ENCODE measurements around the gene SCAPER. TPM values are rescaled to one million over a fixed set of nuclear protein-coding genes. Genes with fewer than 3 reads are reported as not detected.

SCAPER gene
- total RNA-seq, 1 experiment from 2014 or later, result 14.7 TPM

- intact Hi-C loops (cut with micrococcal nuclease), result no loop called here
- Histone ChIP-seq H3K36me3 (ENCODE audit: control insufficient read depth in 1 of 2, insufficient read depth in 2 of 2, low read length in 2 of 2) (no peaks in the 10 kb centered on the region), H3K9me3 (ENCODE audit: control insufficient read depth in 1 of 2, insufficient read depth in 1 of 2, low read depth in 1 of 2, low read length in 2 of 2) (no peaks in the 10 kb centered on the region), H3K79me2 (ENCODE audit: insufficient read depth, low read length) (no peaks in the 10 kb centered on the region), H3K27me3 (ENCODE audit: insufficient read depth, low read length) (no peaks in the 10 kb centered on the region), H3K4me2 (ENCODE audit: low read length) (no peak overlapping the region), H3K4me1 (ENCODE audit: control insufficient read depth in 1 of 2, insufficient read depth in 2 of 2, low read length in 2 of 2) (peaks cover 0 to 4% of the 10 kb centered on the region in 2 experiments; a peak in 3 of 4 replicates), H4K20me1 (ENCODE audit: insufficient read depth) (no peaks in the 10 kb centered on the region), H3K9ac (ENCODE audit: low read length) (no peak overlapping the region), H3K4me3 (replicated peaks in 1 of 2; ENCODE audit: low read depth in 1 of 2, low read length in 2 of 2) (no peak overlapping the region), H2AFZ (ENCODE audit: low read depth, low read length, poor library complexity, severe bottlenecking) (no peak overlapping the region), H3K27ac (ENCODE audit: low read depth, low read length) (no peak overlapping the region), H3K9me2 (ENCODE audit: insufficient read depth) (no peaks in the 10 kb centered on the region)
- BruUV-seq (replicated peaks), result no TSS peak
- CTCF ChIA-PET, result no interaction called here
- TF ChIP-seq, protein P1, sequence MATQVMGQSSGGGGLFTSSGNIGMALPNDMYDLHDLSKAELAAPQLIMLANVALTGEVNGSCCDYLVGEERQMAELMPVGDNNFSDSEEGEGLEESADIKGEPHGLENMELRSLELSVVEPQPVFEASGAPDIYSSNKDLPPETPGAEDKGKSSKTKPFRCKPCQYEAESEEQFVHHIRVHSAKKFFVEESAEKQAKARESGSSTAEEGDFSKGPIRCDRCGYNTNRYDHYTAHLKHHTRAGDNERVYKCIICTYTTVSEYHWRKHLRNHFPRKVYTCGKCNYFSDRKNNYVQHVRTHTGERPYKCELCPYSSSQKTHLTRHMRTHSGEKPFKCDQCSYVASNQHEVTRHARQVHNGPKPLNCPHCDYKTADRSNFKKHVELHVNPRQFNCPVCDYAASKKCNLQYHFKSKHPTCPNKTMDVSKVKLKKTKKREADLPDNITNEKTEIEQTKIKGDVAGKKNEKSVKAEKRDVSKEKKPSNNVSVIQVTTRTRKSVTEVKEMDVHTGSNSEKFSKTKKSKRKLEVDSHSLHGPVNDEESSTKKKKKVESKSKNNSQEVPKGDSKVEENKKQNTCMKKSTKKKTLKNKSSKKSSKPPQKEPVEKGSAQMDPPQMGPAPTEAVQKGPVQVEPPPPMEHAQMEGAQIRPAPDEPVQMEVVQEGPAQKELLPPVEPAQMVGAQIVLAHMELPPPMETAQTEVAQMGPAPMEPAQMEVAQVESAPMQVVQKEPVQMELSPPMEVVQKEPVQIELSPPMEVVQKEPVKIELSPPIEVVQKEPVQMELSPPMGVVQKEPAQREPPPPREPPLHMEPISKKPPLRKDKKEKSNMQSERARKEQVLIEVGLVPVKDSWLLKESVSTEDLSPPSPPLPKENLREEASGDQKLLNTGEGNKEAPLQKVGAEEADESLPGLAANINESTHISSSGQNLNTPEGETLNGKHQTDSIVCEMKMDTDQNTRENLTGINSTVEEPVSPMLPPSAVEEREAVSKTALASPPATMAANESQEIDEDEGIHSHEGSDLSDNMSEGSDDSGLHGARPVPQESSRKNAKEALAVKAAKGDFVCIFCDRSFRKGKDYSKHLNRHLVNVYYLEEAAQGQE (IDR thresholded peaks at IDR 0.05; ENCODE audit: low read depth), result no peak
- TF ChIP-seq FOSL1 (IDR thresholded peaks at IDR 0.05; ENCODE audit: low read depth), result no peak
- no peak for TF ChIP-seq EZH2phosphoT487 (IDR thresholded peaks at IDR 0.05; ENCODE audit: borderline replicate concordance)
- no peak for TF ChIP-seq EZH2 (IDR thresholded peaks at IDR 0.05)
- TF ChIP-seq JUND (IDR thresholded peaks at IDR 0.05), result no peak
- no peak for TF ChIP-seq CBX3 (IDR thresholded peaks at IDR 0.05; ENCODE audit: low read depth)
- no peak for TF ChIP-seq CEBPB (IDR thresholded peaks at IDR 0.05; ENCODE audit: low read depth)
- TF ChIP-seq TCF7L2 (IDR thresholded peaks at IDR 0.05; ENCODE audit: borderline replicate concordance, extremely low read depth, insufficient read depth, insufficient read length), result no peak
- TF ChIP-seq ELF1 (IDR thresholded peaks at IDR 0.05; ENCODE audit: borderline replicate concordance, low read depth), result no peak
- no peak for TF ChIP-seq RAD21 (IDR thresholded peaks at IDR 0.05; ENCODE audit: low read depth)
- TF ChIP-seq SP1 (IDR thresholded peaks at IDR 0.05; ENCODE audit: low read depth), result no peak
- POLR2A ChIA-PET, result no interaction called here
- RAD21 ChIA-PET (ENCODE audit: low non-redundant PET in 1 of 2, low total read pairs in 2 of 2, uncharacterized antibody in 2 of 2, unreplicated experiment in 2 of 2), result no interaction called here
- ATAC-seq (no peak), DNase-seq (ENCODE audit: low read depth, low spot score) (no peak)
These were observed 529.1 kb downstream of the SCAPER start for GRCh38 chr15:76376029-76376428.

All from HCT116 (cell line).